Stimulated activated CD8-positive, alpha-beta memory T cell treated with anti-CD3 and anti-CD28 coated beads, Interleukin-7, amount 100 ng/mL, for 24 hours (primary cell): ENCODE results near the gene SYT17.
A peak's percentile ranks its signal among the peaks of the same experiment; 100 is the strongest.

Experiments
- DNase-seq: peaks from one replicate; pipeline ENCODE4 v3.0.0-alpha.2; 2020; ENCODE audit warnings: low read depth

The SYT17 gene

DNA sequence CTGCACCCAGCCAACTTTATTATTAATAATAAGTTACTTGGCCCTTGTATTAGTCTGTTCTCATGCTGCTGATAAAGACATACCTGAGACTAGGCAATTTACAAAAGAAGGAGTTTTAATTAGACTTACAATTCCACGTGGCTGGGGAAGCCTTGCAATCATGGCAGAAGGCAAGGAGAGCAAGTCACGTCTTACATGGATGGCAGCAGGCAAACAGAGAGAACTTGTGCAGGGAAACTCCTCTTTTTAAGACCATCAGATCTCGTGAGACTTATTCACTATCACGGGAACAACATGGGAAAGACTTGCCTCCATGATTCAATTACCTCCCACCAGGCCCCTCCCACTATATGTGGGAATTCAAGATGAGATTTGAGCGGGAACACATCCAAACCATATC, 47.7 kb downstream of the SYT17 start:
- no peak for DNase-seq

DNA sequence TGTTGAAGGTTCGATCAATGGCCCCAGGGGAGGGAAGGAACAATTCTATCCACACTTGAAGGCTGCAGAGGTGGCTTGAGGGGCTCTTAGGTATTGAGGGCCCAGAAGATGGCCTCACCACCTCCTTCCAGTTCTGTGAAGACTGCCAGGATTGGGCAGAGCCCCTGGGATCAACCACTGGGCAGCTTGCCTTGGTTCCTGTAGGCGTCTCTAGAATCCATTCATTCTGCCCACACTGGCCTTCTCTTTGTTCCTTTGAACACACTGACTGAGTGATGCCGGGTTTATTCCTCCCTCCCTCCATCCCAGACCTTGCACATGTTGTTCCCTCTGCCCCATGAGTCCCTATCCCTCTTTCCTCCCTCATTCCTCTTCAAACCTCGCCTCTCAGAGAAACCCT, 50.5 kb downstream of the SYT17 start:
- no peak for DNase-seq

- no peak for DNase-seq
Measured at GRCh38 chr16:19219836-19220235, 51.8 kb downstream of the SYT17 start.

GRCh38 chr16:19223235-19224170, 55.5 kb downstream of the SYT17 start:
- DNase-seq: peak; percentile 4

- no peak for DNase-seq
Measured at GRCh38 chr16:19225651-19226050, 57.6 kb downstream of the SYT17 start.

DNA sequence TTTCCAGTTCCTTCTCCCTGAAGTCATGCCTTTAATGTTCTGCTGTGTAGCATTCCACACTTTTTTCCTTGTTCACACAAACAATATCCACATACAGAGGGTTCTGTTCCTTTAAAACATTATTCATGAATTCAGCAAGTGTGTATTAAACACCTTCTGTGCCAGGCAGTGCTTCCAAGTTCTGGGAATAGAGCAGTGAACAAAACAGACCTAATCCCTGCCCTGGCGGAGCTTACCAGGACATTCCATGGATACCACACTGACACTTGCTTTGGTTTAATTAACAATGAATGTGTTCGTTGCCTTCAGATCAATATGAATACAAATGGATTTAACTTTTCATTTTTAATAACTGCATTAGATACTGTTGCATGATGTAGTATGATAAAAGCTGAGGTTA, 59.6 kb downstream of the SYT17 start:
- no peak for DNase-seq

DNA sequence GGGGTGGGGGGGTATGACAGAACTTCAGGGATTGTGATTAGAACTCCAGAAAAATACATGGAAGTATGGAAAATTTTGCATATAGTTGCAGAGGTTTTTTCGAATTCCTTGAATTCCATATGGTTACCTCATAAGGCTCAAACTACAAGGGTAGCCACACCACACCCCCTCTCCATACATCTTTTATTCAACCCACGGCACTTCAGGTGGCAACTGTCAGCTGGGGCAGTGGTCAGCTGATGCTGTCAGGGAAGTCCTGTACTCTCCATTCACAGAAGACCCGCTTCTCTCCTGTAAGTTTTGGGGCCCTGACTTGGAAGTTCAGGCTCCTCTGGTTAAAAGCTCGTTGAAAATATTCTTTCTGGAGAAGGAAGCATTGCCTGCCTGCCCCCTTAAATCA, 60.0 kb downstream of the SYT17 start:
- DNase-seq: no peak

DNA sequence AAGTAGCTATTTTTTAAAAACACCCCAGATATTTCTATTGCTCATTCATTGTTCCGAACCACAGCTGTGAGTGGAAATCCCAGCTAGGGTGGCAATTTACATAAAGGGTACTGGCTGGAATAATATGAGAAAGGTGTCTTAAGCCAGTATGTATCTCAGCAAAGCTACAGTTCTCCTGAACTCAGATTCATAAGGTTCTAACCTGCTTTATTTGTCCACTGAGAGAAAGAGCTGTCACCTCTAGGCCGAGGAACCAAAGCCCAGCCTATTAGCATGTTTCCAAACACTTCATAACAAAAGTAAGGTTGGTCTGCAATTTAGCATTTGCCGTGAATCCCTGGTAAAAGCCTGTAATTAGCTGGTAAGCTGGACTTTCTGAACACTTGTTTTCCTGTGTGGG, 60.5 kb downstream of the SYT17 start:
- DNase-seq: no peak

DNA sequence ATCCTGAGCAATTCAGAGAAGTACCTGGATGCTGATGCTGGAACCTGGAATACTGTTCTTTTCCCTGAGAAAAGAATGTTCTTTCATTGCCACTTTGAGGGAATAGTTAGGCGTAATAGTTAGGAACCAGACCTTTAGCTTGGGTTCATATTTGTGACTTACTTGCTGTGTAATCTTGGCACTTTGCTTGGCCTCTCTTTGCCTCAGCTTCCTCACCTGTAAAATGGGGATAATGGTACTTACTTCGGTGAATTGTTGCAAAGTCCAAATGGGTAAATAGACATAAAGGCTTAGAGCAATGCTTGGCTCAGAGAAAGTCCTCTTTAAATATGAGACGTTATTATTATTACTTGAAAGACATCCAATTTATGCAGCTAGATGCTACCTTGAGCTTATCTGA, 62.5 kb downstream of the SYT17 start:
- DNase-seq: no peak

DNA sequence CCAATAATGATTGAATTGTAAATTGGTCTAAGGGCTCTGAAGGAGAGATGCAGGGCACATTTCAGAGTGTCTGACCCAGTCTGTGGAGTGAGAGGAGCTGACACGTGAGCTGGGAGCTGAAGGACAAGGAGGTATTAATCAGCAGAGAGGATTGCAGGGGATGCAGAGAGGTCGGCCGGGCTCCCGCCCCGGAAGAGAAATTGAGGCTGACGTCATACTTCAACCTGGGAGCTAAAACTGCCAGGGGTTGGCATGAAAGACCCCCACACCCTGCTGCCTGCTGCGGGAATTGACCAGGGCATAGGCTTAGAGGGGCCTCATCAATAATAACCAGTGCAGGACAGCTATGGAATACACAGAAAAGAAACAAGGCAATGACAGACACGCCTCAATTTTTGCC, 63.8 kb downstream of the SYT17 start:
- no peak for DNase-seq

DNA sequence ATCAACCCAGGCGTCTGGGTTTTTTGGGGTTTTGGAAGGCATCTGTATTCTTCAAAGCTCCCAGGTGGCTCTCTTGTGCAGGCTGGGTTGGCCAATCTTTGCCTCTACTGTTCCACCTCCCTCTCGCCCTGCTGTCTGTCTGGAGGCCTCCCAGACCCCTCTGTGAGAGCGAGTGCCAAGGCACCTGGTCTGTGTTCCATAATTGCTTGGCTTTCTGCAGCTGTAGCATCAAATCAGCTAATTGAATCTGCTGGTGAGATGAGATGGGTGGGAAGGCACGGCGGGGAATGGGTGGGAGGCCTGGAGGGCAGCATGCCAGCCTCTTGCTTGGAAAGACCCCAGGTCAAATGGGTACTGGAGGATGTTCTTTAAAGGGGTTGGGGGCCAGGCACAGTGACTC, 64.9 kb downstream of the SYT17 start:
- no peak for DNase-seq

GRCh38 chr16:19235478-19235877, 67.4 kb downstream of the SYT17 start:
- no peak for DNase-seq

DNA sequence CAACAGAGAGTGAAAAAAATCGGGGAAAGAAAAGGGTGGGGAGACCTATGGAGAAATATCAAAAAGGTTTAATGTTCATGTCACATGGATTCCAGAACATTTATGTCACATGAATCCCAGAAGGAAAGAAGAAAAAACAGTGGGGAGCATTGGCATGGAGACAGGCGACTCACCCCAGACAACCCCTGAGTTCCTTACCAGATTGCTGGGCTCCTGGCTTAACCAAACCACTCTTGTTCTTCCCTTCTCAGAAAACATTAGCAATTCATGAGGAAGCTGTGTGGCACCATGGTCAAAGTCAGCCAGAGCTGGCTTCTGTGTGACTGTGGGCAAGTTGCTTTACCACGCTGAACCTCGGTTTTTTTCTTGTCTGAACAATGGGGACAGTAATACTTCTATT, 67.8 kb downstream of the SYT17 start:
- no peak for DNase-seq

DNA sequence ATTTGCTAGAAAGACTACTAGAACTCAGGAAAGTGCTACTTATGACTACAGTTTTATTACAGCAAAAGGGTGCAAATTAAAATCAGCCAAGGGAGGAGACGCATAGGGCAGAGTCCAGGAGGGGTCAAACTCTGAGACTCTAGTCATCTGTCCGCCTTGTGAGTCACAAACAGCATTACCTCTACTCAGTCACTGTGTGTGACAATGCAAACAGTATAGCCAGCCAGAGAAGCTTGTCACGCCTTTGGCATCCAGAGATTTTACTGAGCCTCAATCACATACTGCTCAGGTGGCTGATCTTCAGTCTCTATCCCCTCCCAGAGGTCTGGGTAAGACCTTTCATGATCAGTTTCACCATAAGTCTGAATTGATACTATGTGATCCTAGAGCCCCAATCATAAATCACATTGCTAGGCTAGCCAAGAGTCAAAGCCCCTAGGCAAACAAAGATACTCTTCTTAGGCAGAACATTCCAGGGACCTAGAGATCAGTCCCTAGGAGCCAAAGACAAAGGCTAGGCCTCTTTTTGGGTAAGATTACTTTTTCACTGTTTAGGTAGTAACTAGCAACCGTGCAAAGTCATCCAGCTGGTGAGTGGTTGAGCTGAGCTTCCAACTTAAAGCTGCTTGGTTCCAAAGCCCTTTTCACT, 68.6 kb downstream of the SYT17 start:
- no peak for DNase-seq

DNA sequence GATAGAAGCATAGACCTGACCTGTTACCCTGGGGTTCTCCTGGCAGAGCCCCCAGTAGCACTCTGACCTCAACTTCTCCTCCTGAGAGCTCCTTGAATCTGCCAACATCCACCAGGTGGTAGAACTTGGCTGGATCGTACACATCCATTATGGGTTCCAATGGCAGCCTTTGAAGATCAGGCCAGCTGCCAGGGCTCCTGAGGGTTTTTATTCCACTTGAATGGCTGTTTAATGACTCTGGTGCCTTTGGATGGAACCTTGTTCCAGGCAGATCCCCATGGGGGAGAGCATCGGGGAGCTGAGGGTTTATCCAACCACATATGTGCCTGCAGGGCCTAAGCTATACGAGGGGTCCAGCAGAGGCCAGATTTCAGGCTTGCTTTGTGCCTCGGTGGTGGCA, 70.4 kb downstream of the SYT17 start:
- no peak for DNase-seq

DNA sequence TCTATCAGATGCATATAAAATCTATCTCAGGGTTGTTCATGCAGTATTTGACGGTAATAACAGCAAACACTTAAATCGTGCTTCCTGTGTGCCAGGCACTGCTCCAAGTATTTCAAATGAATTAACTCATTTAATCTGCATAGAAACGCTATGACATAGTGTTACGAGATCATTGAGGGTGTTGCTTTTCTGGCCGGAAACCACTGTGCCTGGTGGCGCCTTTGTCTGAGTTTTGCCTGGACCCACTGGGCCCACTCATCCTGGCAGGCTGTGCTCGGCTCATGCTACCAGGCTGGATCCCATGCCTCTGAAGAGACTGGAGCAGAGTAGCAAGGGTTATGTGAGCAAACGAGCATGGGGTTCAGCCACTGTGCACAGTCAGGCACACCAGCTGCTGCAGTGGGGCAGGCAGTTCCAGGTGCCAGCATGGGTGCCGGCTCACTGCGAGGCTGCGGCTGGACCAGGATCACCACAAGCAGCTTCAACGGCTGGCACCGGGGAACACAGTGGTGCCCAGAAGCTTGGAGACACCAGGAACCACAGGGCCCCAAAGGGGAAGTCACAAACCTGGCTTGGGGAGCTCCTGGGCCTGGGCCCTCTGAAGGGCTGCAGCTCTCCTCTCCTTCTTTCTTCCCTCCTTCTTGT, 71.6 kb downstream of the SYT17 start:
- no peak for DNase-seq

- no peak for DNase-seq
Measured at GRCh38 chr16:19240494-19240893, 72.5 kb downstream of the SYT17 start.

DNA sequence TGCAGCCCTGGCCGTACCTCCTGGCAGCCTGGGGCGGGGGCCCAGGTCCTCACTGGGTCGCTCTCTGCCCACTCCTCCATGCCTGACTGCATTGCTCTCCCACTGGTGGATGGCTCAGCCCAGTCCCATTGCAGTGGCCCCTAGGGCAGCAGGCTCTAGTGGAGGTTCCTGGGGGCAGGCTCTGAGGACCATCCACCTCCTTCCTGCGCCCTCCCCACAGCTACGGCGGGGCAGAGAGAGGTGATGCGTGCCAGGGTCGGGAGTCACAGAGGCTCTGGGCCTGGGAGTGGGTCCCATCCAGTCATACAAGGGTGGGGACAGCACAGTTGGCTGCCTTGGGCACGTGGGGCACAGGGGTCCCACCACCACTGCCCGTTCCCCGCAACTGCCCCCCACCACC, 73.5 kb downstream of the SYT17 start:
- no peak for DNase-seq

DNA sequence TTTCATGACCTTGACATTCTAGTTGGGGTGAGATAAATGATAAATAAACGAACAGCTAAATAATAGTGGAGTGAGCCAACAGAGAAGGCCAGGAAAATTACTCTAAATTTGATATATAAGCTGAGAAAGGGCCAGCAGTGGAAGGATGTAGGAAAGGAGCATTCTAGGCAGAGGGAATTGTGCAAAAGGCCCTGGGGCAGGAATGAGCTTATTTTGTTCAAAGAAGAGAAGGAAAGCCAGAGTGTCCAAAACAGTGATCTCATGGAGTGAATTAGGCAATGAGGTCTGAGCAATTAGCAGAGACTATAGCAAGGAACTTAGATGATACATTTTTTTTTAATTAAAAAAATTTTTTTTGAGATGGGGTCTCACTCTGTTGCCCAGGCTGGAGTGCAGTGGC, 74.1 kb downstream of the SYT17 start:
- DNase-seq: no peak

DNA sequence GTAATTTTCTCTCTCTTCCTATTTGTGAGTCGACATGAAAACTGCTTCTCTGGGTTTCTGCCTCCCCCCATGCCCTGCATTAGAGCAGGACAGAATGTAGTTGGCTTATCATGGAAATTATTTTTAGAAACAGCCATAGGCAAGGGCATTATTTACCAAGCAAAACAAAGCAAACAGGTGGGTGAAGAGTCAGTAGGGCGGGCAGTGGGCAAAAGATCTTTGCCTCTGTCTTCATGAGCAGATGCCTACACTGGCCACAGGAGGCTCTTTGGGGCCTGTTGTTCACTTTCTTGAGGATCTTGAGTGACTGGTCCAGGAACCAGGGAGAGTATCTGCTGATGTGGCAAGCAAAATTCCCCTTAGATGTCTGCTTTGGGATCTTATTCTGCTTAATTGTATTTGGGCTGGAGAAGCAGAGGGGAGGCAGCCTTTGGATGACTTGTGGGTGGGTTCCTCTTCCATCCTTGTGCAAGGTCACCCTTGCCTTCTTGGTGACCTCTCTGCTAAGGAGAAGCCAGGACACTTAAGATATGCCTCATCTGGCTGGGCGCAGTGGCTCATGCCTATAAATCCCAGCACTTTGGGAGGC, 75.0 kb downstream of the SYT17 start:
- no peak for DNase-seq

GRCh38 chr16:19245326-19245925, 77.4 kb downstream of the SYT17 start:
- DNase-seq: no peak

- no peak for DNase-seq
Measured at GRCh38 chr16:19252904-19253303, 84.9 kb downstream of the SYT17 start.
